ENCODE measurements around the gene ATP6V0A1.

DNA sequence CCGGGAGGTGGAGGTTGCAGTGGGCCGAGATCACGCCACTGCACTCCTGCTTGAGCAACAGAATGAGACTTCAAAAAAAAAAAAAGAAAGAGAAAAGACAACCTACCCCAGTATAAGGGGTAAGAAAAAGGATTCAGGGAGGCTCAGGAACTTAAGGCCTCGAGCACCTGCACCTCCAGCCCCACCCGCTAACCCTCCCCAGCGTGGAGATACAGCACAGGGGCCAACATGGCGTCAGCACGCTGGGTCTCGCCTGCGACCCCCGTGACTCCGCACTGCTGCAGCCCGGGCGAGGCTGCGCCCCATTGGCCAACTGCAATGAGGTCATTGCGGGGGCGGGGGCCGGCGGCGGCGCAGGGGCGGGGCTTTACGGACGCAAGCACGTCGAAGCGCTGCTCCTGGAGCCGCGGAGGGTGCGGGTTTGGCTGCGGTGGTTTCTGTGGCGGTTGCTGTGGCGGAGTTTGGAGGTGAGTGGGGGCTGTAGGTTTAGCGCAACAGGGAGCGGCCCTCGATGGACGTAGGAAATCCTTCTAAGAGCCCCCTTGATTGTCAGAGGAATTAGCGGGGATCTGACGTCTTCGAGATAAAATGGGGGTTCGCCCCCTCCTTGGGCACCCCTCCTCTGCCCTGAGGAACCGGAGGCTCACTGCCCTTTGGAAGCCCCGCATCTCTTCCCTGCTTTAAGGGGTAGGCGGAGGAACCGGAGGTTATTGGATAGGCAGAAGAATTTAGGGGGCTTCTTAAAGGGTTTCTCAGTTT lies at the start of gene ATP6V0A1:
- TF ChIP-seq, protein P1, sequence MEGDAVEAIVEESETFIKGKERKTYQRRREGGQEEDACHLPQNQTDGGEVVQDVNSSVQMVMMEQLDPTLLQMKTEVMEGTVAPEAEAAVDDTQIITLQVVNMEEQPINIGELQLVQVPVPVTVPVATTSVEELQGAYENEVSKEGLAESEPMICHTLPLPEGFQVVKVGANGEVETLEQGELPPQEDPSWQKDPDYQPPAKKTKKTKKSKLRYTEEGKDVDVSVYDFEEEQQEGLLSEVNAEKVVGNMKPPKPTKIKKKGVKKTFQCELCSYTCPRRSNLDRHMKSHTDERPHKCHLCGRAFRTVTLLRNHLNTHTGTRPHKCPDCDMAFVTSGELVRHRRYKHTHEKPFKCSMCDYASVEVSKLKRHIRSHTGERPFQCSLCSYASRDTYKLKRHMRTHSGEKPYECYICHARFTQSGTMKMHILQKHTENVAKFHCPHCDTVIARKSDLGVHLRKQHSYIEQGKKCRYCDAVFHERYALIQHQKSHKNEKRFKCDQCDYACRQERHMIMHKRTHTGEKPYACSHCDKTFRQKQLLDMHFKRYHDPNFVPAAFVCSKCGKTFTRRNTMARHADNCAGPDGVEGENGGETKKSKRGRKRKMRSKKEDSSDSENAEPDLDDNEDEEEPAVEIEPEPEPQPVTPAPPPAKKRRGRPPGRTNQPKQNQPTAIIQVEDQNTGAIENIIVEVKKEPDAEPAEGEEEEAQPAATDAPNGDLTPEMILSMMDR (IDR thresholded peaks at IDR 0.05) = no peak
- peak in 3 of 4 donors; percentile 24 to 91 (median 52) for TF ChIP-seq POLR2A (IDR thresholded peaks at IDR 0.05)
